Testis (tissue), 2 donors: ENCODE results near the gene POLD2.

Experiments
- POLR2A ChIP-seq: fragments of 450-650 bp; IDR thresholded peaks from one replicate; pipeline ENCODE4 v1.6.1; 2017; ENCODE audit warnings: antibody characterized with exemption, mild to moderate bottlenecking, moderate library complexity
- TF ChIP-seq, protein P1 (sequence below), 3 experiments: fragments of 450-650 bp in 2 of 3; fragments of 200-600 bp in 1 of 3; sonication (generic) in 1 of 3; IDR thresholded peaks; one replicate each; pipeline ENCODE4 v1.5.1; 2016 to 2019; ENCODE audit warnings: antibody characterized with exemption in 3 of 3, mild to moderate bottlenecking in 2 of 3, moderate library complexity in 1 of 3

DNA sequence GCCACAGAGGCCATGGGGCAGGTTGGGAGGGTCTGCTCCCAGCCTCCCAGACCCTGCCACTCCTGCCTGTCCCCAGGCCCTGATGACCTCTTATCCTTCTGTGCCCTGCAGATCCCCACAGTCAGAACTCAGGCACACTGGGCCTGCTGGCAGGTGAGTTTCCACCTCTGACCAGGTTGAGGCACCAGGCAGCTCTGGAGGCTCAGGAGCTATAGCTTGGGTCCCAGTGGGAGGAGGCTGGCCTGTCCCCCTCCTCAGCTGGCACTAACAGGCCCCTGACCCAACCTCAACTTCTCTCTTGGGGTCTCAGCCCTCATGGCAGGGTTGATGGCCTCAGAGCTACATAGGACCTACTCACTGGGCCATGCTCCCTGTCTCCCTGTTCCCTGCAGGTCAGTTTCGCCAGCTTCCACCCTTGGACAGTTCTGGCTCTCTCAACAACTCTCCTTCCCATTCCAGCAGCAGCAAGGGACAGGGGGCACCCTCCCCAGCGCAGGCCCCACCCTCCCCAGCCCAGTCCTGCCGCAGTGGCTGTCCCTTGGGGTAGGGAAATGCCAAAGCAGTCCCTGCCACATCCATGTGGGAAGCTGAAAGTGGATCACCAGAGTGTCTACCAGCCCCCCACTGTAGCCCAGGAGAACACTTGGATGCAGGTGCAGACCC is 21.9 kb downstream of the POLD2 start:
- no peak for TF ChIP-seq POLR2A
- TF ChIP-seq, protein P1, sequence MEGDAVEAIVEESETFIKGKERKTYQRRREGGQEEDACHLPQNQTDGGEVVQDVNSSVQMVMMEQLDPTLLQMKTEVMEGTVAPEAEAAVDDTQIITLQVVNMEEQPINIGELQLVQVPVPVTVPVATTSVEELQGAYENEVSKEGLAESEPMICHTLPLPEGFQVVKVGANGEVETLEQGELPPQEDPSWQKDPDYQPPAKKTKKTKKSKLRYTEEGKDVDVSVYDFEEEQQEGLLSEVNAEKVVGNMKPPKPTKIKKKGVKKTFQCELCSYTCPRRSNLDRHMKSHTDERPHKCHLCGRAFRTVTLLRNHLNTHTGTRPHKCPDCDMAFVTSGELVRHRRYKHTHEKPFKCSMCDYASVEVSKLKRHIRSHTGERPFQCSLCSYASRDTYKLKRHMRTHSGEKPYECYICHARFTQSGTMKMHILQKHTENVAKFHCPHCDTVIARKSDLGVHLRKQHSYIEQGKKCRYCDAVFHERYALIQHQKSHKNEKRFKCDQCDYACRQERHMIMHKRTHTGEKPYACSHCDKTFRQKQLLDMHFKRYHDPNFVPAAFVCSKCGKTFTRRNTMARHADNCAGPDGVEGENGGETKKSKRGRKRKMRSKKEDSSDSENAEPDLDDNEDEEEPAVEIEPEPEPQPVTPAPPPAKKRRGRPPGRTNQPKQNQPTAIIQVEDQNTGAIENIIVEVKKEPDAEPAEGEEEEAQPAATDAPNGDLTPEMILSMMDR (IDR thresholded peaks at IDR 0.05) = no peak
